Measurements from ENCODE around the gene PPP2R5D.

GRCh38 chr6:42938428-42938796 is 46.0 kb upstream of the PPP2R5D start:
- TF ChIP-seq CTCF (conservative IDR thresholded peaks at IDR 0.05): no peak
- no peak for TF ChIP-seq EZH2 (IDR thresholded peaks at IDR 0.05; ENCODE audit: low read depth)

Measured in PC-9 (cell line).